H54 (cell line): Measurements from ENCODE around the gene GNG8.

Experiments used
- DNase-seq: peaks from one replicate; pipeline ENCODE4 v3.0.0; 2011; ENCODE audit warnings: low spot score, mixed read lengths; ENCODE audit not compliant: insufficient read length
- FAIRE-seq: peaks from 3 replicates; lab custom pipeline; 2011; peaks lifted over from hg19 to GRCh38; lab: Jason Lieb, UNC
- POLR2A ChIP-seq: IDR thresholded peaks from 2 replicates; pipeline ENCODE4 v1.6.1; 2011; ENCODE audit warnings: low read depth, mild to moderate bottlenecking, low read length

Gene GNG8

GRCh38 chr19:46635920-46636761 lies at the start of gene GNG8:
Gene GNG8 (minus strand): TSS chr19:46636202. CDS start chr19:46634682, 1,520 bp downstream.
- FAIRE-seq (no peak), DNase-seq (no peak)
- no peak for TF ChIP-seq POLR2A

DNA sequence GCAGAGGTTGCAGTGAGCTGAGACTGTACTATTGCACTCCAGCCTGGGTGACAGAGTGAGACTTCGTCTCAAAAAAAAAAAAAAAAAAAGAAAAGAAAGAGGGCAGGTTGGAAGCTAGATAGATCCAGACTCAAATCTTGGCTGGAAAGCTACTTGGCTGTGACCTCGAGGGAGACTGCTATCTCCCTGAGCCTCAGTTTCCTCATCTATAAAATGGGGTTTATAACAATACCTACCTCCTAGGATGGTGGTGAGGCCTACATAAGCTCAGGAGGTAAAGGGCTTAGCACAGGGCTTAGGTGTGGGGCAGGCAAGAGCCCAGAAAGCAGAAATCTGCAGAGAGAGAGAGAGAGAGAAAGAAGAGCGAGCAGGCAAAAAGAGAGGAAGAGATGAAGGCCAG lies 49.2 kb upstream of the GNG8 start:
- FAIRE-seq = no peak
- no peak for TF ChIP-seq POLR2A
- no peak for DNase-seq

- TF ChIP-seq POLR2A = no peak
- DNase-seq = no peak
- FAIRE-seq = no peak
Measured at GRCh38 chr19:46678110-46678732, 42.2 kb upstream of the GNG8 start.

DNA sequence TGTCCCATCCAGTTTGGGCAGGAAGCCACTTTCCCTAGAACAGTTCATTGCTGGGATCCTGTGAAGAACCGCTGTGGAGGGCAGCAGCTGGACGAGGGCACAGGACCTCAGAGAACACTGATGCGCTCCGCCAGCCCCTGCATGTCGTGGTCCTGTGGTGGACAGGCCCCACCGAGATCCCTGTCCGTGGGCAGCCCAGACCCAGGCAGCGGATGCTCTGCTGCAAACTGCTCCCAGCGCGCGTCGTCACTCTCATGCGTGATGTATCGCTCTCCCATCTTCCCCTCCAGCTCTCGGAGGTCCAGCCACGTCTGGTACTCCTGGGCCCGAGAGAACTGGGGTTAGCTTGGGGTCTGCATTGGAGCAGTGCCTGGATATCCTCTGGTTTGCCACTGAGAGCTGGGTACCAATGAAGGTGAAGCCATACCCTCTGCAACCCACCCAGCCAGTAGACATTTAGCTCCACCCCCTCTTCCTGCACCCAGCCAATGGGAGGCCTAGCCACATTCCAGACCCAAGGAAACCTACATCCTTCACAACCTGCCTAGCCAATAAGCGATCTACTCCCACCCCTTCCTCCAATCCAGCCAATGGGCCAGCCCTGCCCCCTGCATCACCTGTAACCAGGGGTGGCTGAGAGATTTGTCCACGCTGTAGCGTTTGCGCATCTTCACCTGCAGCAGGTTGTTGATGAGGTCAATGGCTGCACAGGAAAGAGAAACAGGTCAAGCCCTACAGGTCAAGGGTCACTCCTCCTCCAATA lies 38.6 kb upstream of the GNG8 start:
- TF ChIP-seq POLR2A = no peak
- DNase-seq (no peak), FAIRE-seq (no peak)

DNA sequence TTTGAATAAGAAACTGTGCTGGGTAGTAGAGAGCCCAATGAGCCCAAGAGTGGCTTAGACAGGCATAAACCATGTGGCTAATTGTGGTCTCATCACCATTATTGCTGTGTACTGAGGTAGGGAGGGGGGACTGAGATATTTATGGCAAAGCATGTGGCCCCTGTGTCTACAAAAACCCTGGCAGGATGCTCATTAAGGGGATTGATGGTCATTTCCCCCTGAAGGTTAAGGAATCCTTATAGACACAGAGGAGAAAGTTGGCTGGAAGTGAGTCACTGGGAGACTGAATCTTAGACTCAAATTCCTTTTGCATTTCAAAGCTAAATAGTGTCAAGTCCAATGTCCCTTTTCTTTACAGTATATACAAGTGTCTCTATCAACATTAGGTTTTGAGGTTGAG lies 34.8 kb upstream of the GNG8 start:
- no peak for TF ChIP-seq POLR2A
- FAIRE-seq = no peak
- DNase-seq = no peak

- no peak for DNase-seq
- TF ChIP-seq POLR2A = no peak
- FAIRE-seq = no peak
Measured at GRCh38 chr19:46668662-46669061, 32.7 kb upstream of the GNG8 start.

GRCh38 chr19:46665072-46665471 lies 29.1 kb upstream of the GNG8 start:
- TF ChIP-seq POLR2A = no peak
- no peak for DNase-seq
- no peak for FAIRE-seq

DNA sequence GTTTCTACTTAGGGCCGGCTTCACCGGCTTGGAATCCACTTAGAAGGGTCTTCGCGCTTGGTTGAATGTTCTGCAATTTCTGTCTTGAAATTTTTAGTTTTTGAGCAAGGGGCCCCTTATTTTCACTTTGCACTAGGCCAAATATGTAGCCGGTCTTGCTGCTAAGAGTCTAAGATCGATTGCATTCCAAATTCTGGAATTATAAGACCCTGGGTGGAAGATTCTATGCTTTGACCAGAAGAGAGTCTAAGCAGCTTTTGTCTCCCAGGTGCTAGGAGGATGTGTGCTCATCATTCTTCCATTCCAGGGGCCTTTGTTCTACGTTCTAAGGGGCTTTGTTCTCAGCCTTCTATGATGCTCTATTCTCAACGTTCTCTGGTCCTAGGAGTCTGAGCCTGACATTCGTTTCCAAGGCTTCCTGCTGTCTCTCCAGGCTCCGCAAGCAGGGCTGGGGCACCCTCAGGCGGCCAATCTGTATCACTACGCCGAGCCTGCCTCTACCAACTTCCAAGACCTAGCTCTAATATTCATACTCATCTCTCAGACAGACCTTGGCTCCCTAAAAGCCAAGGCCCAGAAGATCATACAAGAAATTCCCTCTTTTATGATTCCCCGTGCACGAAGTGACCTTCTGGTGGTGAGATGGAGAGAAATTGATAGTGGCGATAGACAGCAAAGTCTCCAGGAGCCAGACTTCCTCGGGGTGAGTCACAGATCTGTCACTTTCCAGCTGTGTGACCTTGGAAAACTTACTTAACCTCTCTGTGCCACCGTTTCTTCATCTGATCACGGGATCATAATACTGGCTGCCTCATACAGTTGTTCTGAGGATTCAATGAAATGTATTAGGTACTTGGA lies 26.0 kb upstream of the GNG8 start:
- no peak for TF ChIP-seq POLR2A
- DNase-seq (peak; percentile 75), FAIRE-seq (peak; percentile 69)

GRCh38 chr19:46661020-46661731 lies 25.2 kb upstream of the GNG8 start, which contains the start of gene DACT3:
Gene DACT3 (minus strand): TSS chr19:46661182. CDS start chr19:46661064, 118 bp downstream.
- FAIRE-seq = peak; percentile 94
- peak; percentile 89 for DNase-seq

GRCh38 chr19:46660551-46661019 lies 24.6 kb upstream of the GNG8 start:
- DNase-seq (no peak), FAIRE-seq (no peak)
- TF ChIP-seq POLR2A = no peak

More at GRCh38 chr19:46661020-46661731, 25.2 kb upstream of the GNG8 start, which contains the start of gene DACT3:
- no peak for TF ChIP-seq POLR2A

DNA sequence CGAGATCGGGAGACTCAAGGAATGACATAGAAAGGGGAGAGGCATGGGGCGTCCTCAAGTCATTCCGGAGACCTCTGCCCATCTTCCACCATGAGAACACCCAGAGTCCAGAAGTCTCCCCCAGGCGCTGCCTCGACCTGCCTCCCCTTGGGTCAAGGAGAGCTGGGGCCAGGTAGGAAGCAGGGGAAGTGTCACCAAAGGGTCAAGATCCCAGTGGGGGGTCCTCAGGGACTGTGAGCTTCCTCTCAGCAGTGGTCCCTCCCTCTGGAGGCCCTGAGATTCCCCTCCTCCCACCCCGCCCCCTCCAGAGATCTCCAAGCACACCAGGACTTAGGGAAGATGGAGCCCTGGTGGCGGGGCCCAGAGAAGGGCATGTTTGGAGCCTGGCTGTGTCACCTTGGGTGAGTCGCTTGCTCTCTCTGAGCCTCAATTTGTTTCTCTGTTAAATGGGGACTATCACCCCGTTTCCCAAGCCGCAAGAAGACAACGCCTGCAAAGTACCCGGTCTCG lies 24.1 kb upstream of the GNG8 start:
- TF ChIP-seq POLR2A = no peak
- DNase-seq (no peak), FAIRE-seq (no peak)
